HCT116 (cell line): ENCODE measurements around the gene GOLT1A.

Experiments used
- ATF3 ChIP-seq: IDR thresholded peaks from 2 replicates; pipeline ENCODE4 v1.6.1; 2012
- CBX3 ChIP-seq: IDR thresholded peaks from 2 replicates; pipeline ENCODE4 v1.6.1; 2012; ENCODE audit warnings: low read depth
- CTCF ChIP-seq, 3 experiments: fragments of 200-600 bp in 1 of 3; sonication (generic) in 1 of 3; IDR thresholded peaks in 2 of 3; conservative IDR thresholded peaks in 1 of 3; 2 replicates each; pipeline ENCODE4 v1.5.1; 2012 to 2017; ENCODE audit warnings: low read depth in 2 of 3, low read length in 2 of 3, antibody characterized with exemption in 1 of 3, borderline replicate concordance in 1 of 3, control low read depth in 1 of 3, mild to moderate bottlenecking in 1 of 3, mixed read lengths in 1 of 3, mixed run types in 1 of 3, moderate library complexity in 1 of 3; ENCODE audit not compliant: insufficient read depth in 1 of 3
- EGR1 ChIP-seq: IDR thresholded peaks from 2 replicates; pipeline ENCODE4 v1.6.1; 2012; ENCODE audit warnings: low read depth
- EZH2 ChIP-seq: fragments of 200-600 bp; sonication (generic); IDR thresholded peaks from 2 replicates; pipeline ENCODE4 v1.6.1; 2017; ENCODE audit warnings: antibody characterized with exemption, mixed run types
- MAX ChIP-seq: IDR thresholded peaks from 2 replicates; pipeline ENCODE4 v1.6.1; 2012
- POLR2A ChIP-seq: IDR thresholded peaks from 2 replicates; pipeline ENCODE4 v1.7.0; 2011; ENCODE audit warnings: borderline replicate concordance; ENCODE audit not compliant: insufficient read depth, insufficient read length; ENCODE audit errors: extremely low read depth
- RAD21 ChIP-seq: IDR thresholded peaks from 2 replicates; pipeline ENCODE4 v1.6.1; 2012; ENCODE audit warnings: low read depth, mild to moderate bottlenecking
- REST ChIP-seq: IDR thresholded peaks from 2 replicates; pipeline ENCODE4 v1.6.1; 2012; ENCODE audit warnings: low read depth
- SIN3A ChIP-seq: IDR thresholded peaks from 2 replicates; pipeline ENCODE4 v1.6.1; 2012; ENCODE audit warnings: low read depth
- ZBTB33 ChIP-seq: IDR thresholded peaks from 2 replicates; pipeline ENCODE4 v1.6.1; 2011; ENCODE audit warnings: mild to moderate bottlenecking, low read length, moderate library complexity; ENCODE audit not compliant: insufficient replicate concordance; ENCODE audit errors: extremely low read depth
- ZFX ChIP-seq: fragments of 450-650 bp; IDR thresholded peaks from 2 replicates; pipeline ENCODE4 v1.6.1; 2017

GRCh38 chr1:204213668-204214662 is at the start of gene GOLT1A:
- TF ChIP-seq ZFX (no peak), ZBTB33 (peak; percentile 83), ATF3 (no peak), CTCF (IDR thresholded peaks at IDR 0.05 in 2 of 3, conservative IDR thresholded peaks at IDR 0.05 in 1 of 3; ENCODE audit: borderline replicate concordance in 1 of 3, insufficient read depth in 1 of 3, low read depth in 2 of 3, low read length in 2 of 3) (peak; percentile 74 to 87 (median 77)), SIN3A (no peak), CBX3 (peak; percentile 94), POLR2A (no peak), RAD21 (peak; percentile 84), REST (no peak), MAX (peak; percentile 99), EGR1 (peak; percentile 98), EZH2 (no peak)
